H1 (cell line): ENCODE data around the gene CFAP97D2. TPM values are rescaled to one million over a fixed set of nuclear protein-coding genes. Genes with fewer than 3 reads are reported as not detected.

Experiments
- BRCA1 ChIP-seq: IDR thresholded peaks from 2 replicates; pipeline ENCODE4 v1.6.1; 2012; ENCODE audit warnings: low read depth, low read length, improper control_type of control experiment
- SP4 ChIP-seq: IDR thresholded peaks from 2 replicates; pipeline ENCODE4 v1.6.1; 2012; ENCODE audit warnings: low read length, inconsistent platforms
- TBP ChIP-seq: IDR thresholded peaks from 2 replicates; pipeline ENCODE4 v1.6.1; 2011; ENCODE audit warnings: low read depth, low read length, improper control_type of control experiment
- polyA plus RNA-seq, 7 experiments: library from polyadenylated mRNA; depleted of rRNA in 3 of 7; stranded (reverse) in 5 of 7; unstranded in 2 of 7; fragments of >200 nt in 5 of 7; fragments of 200-250 nt in 2 of 7; gene quantifications; 1 replicate in 5 of 7; 2 replicates in 1 of 7; 4 replicates in 1 of 7; pipeline versions ENCODE4 v1.2.1 to v1.2.3, GENCODE V29; 2011 to 2013; ENCODE audit warnings: missing spikeins in 2 of 7, mixed read lengths in 2 of 7
- total RNA-seq: library from RNA; stranded (reverse); fragmentation: NEBNext Ultra II Directional; extraction: Animal tissue kit (Norgen Biotek cat#: 25700); gene quantifications from 2 replicates; pipeline ENCODE4 v1.2.1, GENCODE V29; 2021
- TF ChIP-seq, protein P1 (sequence below): fragments of 300-600 bp; sonication (generic); IDR thresholded peaks from 2 replicates; pipeline ENCODE4 v1.7.1; 2012; ENCODE audit warnings: low read length, moderate library complexity, mild to moderate bottlenecking, inconsistent platforms; ENCODE audit not compliant: insufficient replicate concordance

CFAP97D2 gene
- total and polyA plus RNA-seq, 2 of the 8 experiments (the other 6 are each of a cell fraction or from before 2014, with no cell fraction given): not detected

DNA sequence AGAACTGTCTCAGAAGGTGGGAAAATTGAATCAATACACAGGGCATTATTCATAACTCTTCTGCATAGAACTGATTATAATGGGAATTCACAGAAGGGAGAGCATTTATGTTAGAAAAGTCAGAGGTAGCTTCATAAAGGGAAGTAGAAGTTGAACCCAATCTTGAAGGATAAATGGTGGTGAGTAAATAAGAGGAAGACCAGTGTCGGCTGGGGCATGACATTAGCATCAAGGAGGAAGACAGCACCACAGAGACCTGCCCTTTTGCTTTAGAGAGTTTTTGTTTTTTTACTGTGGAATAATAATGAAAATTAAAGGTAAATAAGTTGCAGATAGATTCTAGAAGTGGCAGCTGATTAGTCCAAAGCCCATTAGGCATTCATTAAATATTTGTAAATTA is 77.5 kb downstream of the CFAP97D2 start (continued):
- TF ChIP-seq, protein P1, sequence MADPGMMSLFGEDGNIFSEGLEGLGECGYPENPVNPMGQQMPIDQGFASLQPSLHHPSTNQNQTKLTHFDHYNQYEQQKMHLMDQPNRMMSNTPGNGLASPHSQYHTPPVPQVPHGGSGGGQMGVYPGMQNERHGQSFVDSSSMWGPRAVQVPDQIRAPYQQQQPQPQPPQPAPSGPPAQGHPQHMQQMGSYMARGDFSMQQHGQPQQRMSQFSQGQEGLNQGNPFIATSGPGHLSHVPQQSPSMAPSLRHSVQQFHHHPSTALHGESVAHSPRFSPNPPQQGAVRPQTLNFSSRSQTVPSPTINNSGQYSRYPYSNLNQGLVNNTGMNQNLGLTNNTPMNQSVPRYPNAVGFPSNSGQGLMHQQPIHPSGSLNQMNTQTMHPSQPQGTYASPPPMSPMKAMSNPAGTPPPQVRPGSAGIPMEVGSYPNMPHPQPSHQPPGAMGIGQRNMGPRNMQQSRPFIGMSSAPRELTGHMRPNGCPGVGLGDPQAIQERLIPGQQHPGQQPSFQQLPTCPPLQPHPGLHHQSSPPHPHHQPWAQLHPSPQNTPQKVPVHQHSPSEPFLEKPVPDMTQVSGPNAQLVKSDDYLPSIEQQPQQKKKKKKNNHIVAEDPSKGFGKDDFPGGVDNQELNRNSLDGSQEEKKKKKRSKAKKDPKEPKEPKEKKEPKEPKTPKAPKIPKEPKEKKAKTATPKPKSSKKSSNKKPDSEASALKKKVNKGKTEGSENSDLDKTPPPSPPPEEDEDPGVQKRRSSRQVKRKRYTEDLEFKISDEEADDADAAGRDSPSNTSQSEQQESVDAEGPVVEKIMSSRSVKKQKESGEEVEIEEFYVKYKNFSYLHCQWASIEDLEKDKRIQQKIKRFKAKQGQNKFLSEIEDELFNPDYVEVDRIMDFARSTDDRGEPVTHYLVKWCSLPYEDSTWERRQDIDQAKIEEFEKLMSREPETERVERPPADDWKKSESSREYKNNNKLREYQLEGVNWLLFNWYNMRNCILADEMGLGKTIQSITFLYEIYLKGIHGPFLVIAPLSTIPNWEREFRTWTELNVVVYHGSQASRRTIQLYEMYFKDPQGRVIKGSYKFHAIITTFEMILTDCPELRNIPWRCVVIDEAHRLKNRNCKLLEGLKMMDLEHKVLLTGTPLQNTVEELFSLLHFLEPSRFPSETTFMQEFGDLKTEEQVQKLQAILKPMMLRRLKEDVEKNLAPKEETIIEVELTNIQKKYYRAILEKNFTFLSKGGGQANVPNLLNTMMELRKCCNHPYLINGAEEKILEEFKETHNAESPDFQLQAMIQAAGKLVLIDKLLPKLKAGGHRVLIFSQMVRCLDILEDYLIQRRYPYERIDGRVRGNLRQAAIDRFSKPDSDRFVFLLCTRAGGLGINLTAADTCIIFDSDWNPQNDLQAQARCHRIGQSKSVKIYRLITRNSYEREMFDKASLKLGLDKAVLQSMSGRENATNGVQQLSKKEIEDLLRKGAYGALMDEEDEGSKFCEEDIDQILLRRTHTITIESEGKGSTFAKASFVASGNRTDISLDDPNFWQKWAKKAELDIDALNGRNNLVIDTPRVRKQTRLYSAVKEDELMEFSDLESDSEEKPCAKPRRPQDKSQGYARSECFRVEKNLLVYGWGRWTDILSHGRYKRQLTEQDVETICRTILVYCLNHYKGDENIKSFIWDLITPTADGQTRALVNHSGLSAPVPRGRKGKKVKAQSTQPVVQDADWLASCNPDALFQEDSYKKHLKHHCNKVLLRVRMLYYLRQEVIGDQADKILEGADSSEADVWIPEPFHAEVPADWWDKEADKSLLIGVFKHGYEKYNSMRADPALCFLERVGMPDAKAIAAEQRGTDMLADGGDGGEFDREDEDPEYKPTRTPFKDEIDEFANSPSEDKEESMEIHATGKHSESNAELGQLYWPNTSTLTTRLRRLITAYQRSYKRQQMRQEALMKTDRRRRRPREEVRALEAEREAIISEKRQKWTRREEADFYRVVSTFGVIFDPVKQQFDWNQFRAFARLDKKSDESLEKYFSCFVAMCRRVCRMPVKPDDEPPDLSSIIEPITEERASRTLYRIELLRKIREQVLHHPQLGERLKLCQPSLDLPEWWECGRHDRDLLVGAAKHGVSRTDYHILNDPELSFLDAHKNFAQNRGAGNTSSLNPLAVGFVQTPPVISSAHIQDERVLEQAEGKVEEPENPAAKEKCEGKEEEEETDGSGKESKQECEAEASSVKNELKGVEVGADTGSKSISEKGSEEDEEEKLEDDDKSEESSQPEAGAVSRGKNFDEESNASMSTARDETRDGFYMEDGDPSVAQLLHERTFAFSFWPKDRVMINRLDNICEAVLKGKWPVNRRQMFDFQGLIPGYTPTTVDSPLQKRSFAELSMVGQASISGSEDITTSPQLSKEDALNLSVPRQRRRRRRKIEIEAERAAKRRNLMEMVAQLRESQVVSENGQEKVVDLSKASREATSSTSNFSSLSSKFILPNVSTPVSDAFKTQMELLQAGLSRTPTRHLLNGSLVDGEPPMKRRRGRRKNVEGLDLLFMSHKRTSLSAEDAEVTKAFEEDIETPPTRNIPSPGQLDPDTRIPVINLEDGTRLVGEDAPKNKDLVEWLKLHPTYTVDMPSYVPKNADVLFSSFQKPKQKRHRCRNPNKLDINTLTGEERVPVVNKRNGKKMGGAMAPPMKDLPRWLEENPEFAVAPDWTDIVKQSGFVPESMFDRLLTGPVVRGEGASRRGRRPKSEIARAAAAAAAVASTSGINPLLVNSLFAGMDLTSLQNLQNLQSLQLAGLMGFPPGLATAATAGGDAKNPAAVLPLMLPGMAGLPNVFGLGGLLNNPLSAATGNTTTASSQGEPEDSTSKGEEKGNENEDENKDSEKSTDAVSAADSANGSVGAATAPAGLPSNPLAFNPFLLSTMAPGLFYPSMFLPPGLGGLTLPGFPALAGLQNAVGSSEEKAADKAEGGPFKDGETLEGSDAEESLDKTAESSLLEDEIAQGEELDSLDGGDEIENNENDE: no peak
- TF ChIP-seq BRCA1: no peak
- TF ChIP-seq SP4: no peak
- no peak for TF ChIP-seq TBP
